Adrenal gland (tissue), 5 donors: Measurements from ENCODE around the gene CNTNAP2.

Experiments
- CTCF ChIP-seq, 6 experiments: fragments of 450-650 bp in 4 of 6; fragments of 200-600 bp in 2 of 6; sonication (generic) in 1 of 6; IDR thresholded peaks; 1 replicate in 5 of 6; 2 replicates in 1 of 6; pipeline versions ENCODE4 v1.5.1 to v1.8.0; 2016 to 2021; ENCODE audit warnings: antibody characterized with exemption in 6 of 6, mild to moderate bottlenecking in 2 of 6, moderate library complexity in 1 of 6
- POLR2A ChIP-seq, 2 donors: fragments of 450-650 bp; IDR thresholded peaks; one replicate each; pipeline ENCODE4 v1.6.1; 2017; ENCODE audit warnings: antibody characterized with exemption in 2 of 2, mild to moderate bottlenecking in 2 of 2, moderate library complexity in 1 of 2
- donor health status: DM: no; HTN: no; CAD: no.

- TF ChIP-seq CTCF (IDR thresholded peaks at IDR 0.05), result no peak
- TF ChIP-seq POLR2A (IDR thresholded peaks at IDR 0.05), result no peak
Measured at GRCh38 chr7:146702898-146703297, 586.3 kb downstream of the CNTNAP2 start.
